GM21723 (cell line): ENCODE measurements around the gene NME8.
"Not testable (repeated sequence)": the region's sequence is repeated elsewhere in the genome, so short reads cannot be mapped to it uniquely, and the experiment has no call there.

ENCODE experiments used
- ATAC-seq: cut with Tn5 transposase; IDR thresholded peaks from one replicate; pipeline ENCODE4 v1.9.1; 2021; ENCODE audit warnings: mild to moderate bottlenecking, moderate library complexity; ENCODE audit not compliant: unreplicated experiment

Gene NME8

GRCh38 chr7:37848297-37848696, at the start of gene NME8:
NME8 (plus strand) TSS chr7:37848597; CDS start chr7:37850267, 1,670 bp downstream.
- ATAC-seq = no peak

GRCh38 chr7:37806152-37806551, 42.2 kb upstream of the NME8 start:
- no peak for ATAC-seq

GRCh38 chr7:37812161-37812580, 36.2 kb upstream of the NME8 start:
- ATAC-seq = not testable (repeated sequence)

GRCh38 chr7:37815671-37816371, 32.6 kb upstream of the NME8 start:
- peak; percentile 78 for ATAC-seq

- ATAC-seq = no peak
These were observed 31.3 kb upstream of the NME8 start for GRCh38 chr7:37816922-37817590.

- no peak for ATAC-seq
These were observed 30.8 kb upstream of the NME8 start for GRCh38 chr7:37817591-37817960.

- no peak for ATAC-seq
These were observed 30.2 kb upstream of the NME8 start for GRCh38 chr7:37817996-37818720.

- ATAC-seq = peak; percentile 78
These were observed 27.5 kb upstream of the NME8 start for GRCh38 chr7:37820708-37821468.

GRCh38 chr7:37822946-37823345, 25.5 kb upstream of the NME8 start:
- no peak for ATAC-seq

GRCh38 chr7:37823557-37823956, 24.8 kb upstream of the NME8 start:
- ATAC-seq = no peak

GRCh38 chr7:37825038-37825437, 23.4 kb upstream of the NME8 start:
- ATAC-seq = no peak

- peak; percentile 67 for ATAC-seq
These were observed 21.6 kb upstream of the NME8 start for GRCh38 chr7:37826825-37827224.

GRCh38 chr7:37831244-37831643, 17.2 kb upstream of the NME8 start:
- no peak for ATAC-seq

GRCh38 chr7:37832194-37832593, 16.2 kb upstream of the NME8 start:
- ATAC-seq = peak; percentile 85

GRCh38 chr7:37833107-37833817, 15.1 kb upstream of the NME8 start:
- ATAC-seq = no peak

GRCh38 chr7:37833818-37834146, 14.6 kb upstream of the NME8 start:
- ATAC-seq = no peak

GRCh38 chr7:37853468-37853867, 5.1 kb downstream of the NME8 start:
- no peak for ATAC-seq

- ATAC-seq = no peak
These were observed 33.7 kb downstream of the NME8 start for GRCh38 chr7:37882086-37882485.

- no peak for ATAC-seq
These were observed 45.0 kb downstream of the NME8 start for GRCh38 chr7:37893359-37893758.

- no peak for ATAC-seq
These were observed 46.3 kb downstream of the NME8 start for GRCh38 chr7:37894671-37895070.
